Measurements from ENCODE around the gene S100A6.
"Not testable (repeated sequence)": the region's sequence is repeated elsewhere in the genome, so short reads cannot be mapped to it uniquely, and the experiment has no call there.

S100A6 gene

DNA sequence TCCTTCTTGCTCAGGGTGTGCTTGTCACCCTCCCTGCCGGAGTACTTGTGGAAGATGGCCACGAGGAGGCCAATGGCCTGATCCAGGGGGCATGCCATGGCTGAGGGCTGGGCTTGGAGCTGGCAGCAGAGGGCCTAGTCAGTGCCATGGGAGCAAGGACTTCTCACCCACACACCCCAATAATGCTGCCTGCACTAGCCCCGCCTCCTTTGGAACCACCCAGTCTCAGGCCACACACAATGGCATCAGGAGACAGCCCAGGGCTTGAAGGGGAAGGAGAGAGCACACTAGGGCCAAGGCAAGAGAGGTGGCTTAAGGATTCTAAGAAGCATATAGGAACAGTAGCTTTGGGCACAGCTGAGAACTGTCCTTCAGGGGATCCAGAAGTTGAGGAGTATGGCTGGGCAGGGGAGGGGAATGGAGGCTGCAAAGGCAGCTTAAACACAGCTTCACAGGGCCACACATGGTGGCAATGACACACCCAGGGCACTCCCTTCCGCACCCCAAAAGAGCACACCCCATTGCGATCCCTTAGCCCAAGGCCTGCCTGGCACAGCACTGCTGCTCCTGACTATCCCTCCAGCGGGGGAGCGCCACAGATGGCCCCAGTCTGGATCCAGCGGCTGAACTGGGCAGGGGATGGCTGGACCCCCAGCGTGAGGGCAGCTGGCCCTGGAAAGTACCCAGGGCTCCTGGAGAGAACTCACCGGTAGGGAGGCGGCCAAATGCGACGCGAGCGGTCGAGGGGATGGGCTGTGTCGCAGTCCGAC is at the start of gene S100A6:
S100A6 (minus strand) TSS at position 750 of the 770 bp plus-strand sequence; CDS start at position 98, 652 bp downstream.
- DNase-seq (ENCODE audit: low read depth) = peak; percentile 59
- no peak for TF ChIP-seq CTCF (conservative IDR thresholded peaks at IDR 0.05; ENCODE audit: control insufficient read depth, insufficient read depth, low read depth, low read length)
- H3K4me3 ChIP-seq (ENCODE audit: control insufficient read depth, low read depth, low read length) = peak within 1 kb of the TSS; percentile 100

GRCh38 chr1:153585006-153585405 is 49.2 kb upstream of the S100A6 start:
- no peak for TF ChIP-seq CTCF (conservative IDR thresholded peaks at IDR 0.05; ENCODE audit: control insufficient read depth, insufficient read depth, low read depth, low read length)
- H3K4me3 ChIP-seq (ENCODE audit: control insufficient read depth, low read depth, low read length) = no peak overlapping the region
- no peak for DNase-seq (ENCODE audit: low read depth)

- TF ChIP-seq CTCF (conservative IDR thresholded peaks at IDR 0.05; ENCODE audit: control insufficient read depth, insufficient read depth, low read depth, low read length) = no peak
- DNase-seq (ENCODE audit: low read depth) = peak; percentile 32
- H3K4me3 ChIP-seq (ENCODE audit: control insufficient read depth, low read depth, low read length) = no peak overlapping the region
Measured at GRCh38 chr1:153583976-153584375, 48.2 kb upstream of the S100A6 start.

- H3K4me3 ChIP-seq (ENCODE audit: control insufficient read depth, low read depth, low read length); DNase-seq (ENCODE audit: low read depth): not testable (repeated sequence)
Measured at GRCh38 chr1:153583514-153583913, 47.7 kb upstream of the S100A6 start.

GRCh38 chr1:153582836-153583235 is 47.0 kb upstream of the S100A6 start:
- DNase-seq (ENCODE audit: low read depth); H3K4me3 ChIP-seq (ENCODE audit: control insufficient read depth, low read depth, low read length): not testable (repeated sequence)

GRCh38 chr1:153578936-153579335 is 43.1 kb upstream of the S100A6 start:
- TF ChIP-seq CTCF (conservative IDR thresholded peaks at IDR 0.05; ENCODE audit: control insufficient read depth, insufficient read depth, low read depth, low read length) = no peak
- DNase-seq (ENCODE audit: low read depth) = no peak
- no peak overlapping the region for H3K4me3 ChIP-seq (ENCODE audit: control insufficient read depth, low read depth, low read length)

DNA sequence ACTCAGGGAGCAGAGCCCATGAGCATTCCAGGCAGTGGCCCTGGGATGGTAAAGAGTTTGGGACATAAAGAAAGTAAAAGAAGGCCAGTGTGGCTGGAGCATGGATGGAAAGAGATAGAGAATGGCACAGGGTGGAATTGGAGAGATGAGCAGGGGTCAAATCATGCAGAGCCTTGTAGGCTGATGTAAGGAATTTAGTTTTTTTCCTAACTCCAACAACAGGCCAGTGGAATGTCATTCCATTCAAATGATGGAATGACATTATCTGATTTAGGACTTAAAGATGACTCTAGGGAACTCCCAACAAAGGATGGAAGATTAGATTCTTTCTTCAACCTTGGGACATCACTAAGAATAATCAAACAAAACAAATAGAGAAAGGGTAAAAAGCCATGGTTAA is 42.7 kb upstream of the S100A6 start:
- DNase-seq (ENCODE audit: low read depth) = no peak
- TF ChIP-seq CTCF (conservative IDR thresholded peaks at IDR 0.05; ENCODE audit: control insufficient read depth, insufficient read depth, low read depth, low read length) = no peak
- H3K4me3 ChIP-seq (ENCODE audit: control insufficient read depth, low read depth, low read length) = no peak overlapping the region

DNA sequence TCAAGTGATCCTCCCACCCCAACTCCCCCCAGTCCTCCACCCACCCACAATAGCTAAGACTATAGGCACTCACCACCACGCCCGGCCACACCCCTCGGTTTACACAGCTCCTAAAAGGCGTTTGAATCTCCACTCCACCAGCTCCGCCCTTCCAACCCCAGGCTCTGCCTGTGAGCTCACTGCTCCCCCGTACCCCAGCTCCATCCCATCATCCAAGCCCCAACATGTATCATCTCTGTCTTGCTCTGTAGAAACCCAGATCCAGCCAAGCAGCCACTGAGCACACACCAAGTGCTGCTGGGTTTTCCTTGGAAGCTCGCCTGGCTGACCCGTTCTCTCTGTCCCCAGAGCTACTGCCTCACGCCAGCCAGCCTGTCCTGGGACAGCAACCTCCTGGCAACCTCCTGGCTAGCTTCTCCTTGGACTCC is 41.8 kb upstream of the S100A6 start:
- no peak for DNase-seq (ENCODE audit: low read depth)
- no peak for TF ChIP-seq CTCF (conservative IDR thresholded peaks at IDR 0.05; ENCODE audit: control insufficient read depth, insufficient read depth, low read depth, low read length)
- H3K4me3 ChIP-seq (ENCODE audit: control insufficient read depth, low read depth, low read length) = no peak overlapping the region

All from fibroblast of mammary gland (primary cell).